K562 (cell line): ENCODE data around the gene TP73. TPM values are rescaled to one million over a fixed set of nuclear protein-coding genes. Genes with fewer than 3 reads are reported as not detected.

ENCODE experiments used
- ATAC-seq: fragments of 200-7000 bp; cut with Tn5 transposase; 3 replicates; pipeline ENCODE4 v1.9.1; 2020; ENCODE audit warnings: moderate library complexity
- BruUV-seq: library from RNA; stranded (reverse); fragments of 400-500 nt; replicated peaks from 2 replicates; lab custom pipeline; 2021; lab: Mats Ljungman, UMichigan
- CTCF ChIA-PET: fragments of 300-600 bp; formaldehyde crosslinking; extraction: SDS; loops from one replicate; lab custom pipeline; 2021; ENCODE audit warnings: low intra/inter-chr PET ratio; lab: Yijun Ruan, JAX
- POLR2A ChIA-PET: fragments of 300-600, 350-650 bp; sonication (Branson Sonifier 250); formaldehyde crosslinking; extraction: SDS; loops from one replicate; lab custom pipeline; 2021; ENCODE audit warnings: antibody characterized with exemption, inconsistent platforms; lab: Yijun Ruan, JAX
- DNase-seq, 4 experiments: peaks; one replicate each; pipeline versions ENCODE4 v3.0.0 to v3.0.0-alpha.2; 2011 to 2018; ENCODE audit warnings: low spot score in 3 of 4, mixed read lengths in 3 of 4; ENCODE audit errors: extremely low read depth in 1 of 4
- FAIRE-seq: peaks from 2 replicates; lab custom pipeline; 2011; peaks lifted over from hg19 to GRCh38; lab: Jason Lieb, UNC
- H2AFZ ChIP-seq: 2 replicates; pipeline ENCODE4 v1.6.0; 2011; ENCODE audit warnings: low read depth, low read length, control low read depth, inconsistent platforms
- H3K27ac ChIP-seq: fragments of 200-600 bp; 3 replicates; pipeline ENCODE4 v1.8.0; 2011; ENCODE audit warnings: low read depth, mild to moderate bottlenecking, control low read depth, inconsistent platforms, low read length, moderate library complexity, mixed read lengths; ENCODE audit errors: extremely low read depth
- H3K27me3 ChIP-seq, 2 experiments: fragments of 300-600 bp in 1 of 2; 2 replicates in 1 of 2; 3 replicates in 1 of 2; pipeline versions ENCODE4 v1.6.0 to v1.8.0; 2011; ENCODE audit warnings: inconsistent platforms in 2 of 2, low read length in 2 of 2, mild to moderate bottlenecking in 1 of 2, mixed read lengths in 1 of 2, moderate library complexity in 1 of 2; ENCODE audit not compliant: control insufficient read depth in 2 of 2, insufficient read depth in 2 of 2
- H3K36me3 ChIP-seq: fragments of 300-600 bp; 3 replicates; pipeline ENCODE4 v1.8.0; 2011; ENCODE audit warnings: mild to moderate bottlenecking, low read length, inconsistent platforms; ENCODE audit not compliant: control insufficient read depth, insufficient read depth
- H3K4me1 ChIP-seq, 2 experiments: fragments of 200-600 bp in 1 of 2; replicated peaks in 1 of 2; 2 replicates in 1 of 2; 3 replicates in 1 of 2; pipeline versions ENCODE4 v1.5.1 to v1.8.0; 2011; ENCODE audit warnings: inconsistent platforms in 2 of 2, low read length in 2 of 2, mild to moderate bottlenecking in 1 of 2, mixed read lengths in 1 of 2, moderate library complexity in 1 of 2; ENCODE audit not compliant: control insufficient read depth in 2 of 2, insufficient read depth in 2 of 2
- H3K4me2 ChIP-seq: 2 replicates; pipeline ENCODE4 v1.6.1; 2011; ENCODE audit warnings: low read length, control low read depth, inconsistent platforms, mixed read lengths; ENCODE audit not compliant: insufficient read depth
- H3K4me3 ChIP-seq: fragments of 200-600 bp; sonication (generic), shearing (Covaris generic); 2 replicates; pipeline ENCODE4 v1.5.1; 2016; ENCODE audit warnings: control low read depth, inconsistent platforms
- H3K79me2 ChIP-seq: fragments of 200-600 bp; 3 replicates; pipeline ENCODE4 v1.8.0; 2011; ENCODE audit warnings: low read length, inconsistent platforms; ENCODE audit not compliant: control insufficient read depth, insufficient read depth
- H3K9ac ChIP-seq, 2 experiments: 2 replicates each; pipeline versions ENCODE4 v1.6.0 to v1.6.1; 2011; ENCODE audit warnings: low read depth in 2 of 2, low read length in 2 of 2, control low read depth in 1 of 2, inconsistent platforms in 1 of 2, mild to moderate bottlenecking in 1 of 2, mixed read lengths in 1 of 2; ENCODE audit not compliant: insufficient read depth in 1 of 2
- H3K9me1 ChIP-seq: one replicate; pipeline ENCODE4 v1.6.0; 2011; ENCODE audit warnings: inconsistent platforms, mild to moderate bottlenecking, low read length, moderate library complexity; ENCODE audit not compliant: control insufficient read depth, insufficient read depth
- H3K9me3 ChIP-seq: replicated peaks from 2 replicates; pipeline ENCODE4 v1.5.1; 2011; ENCODE audit warnings: low read depth, low read length, inconsistent platforms; ENCODE audit not compliant: control insufficient read depth, insufficient read depth
- H4K20me1 ChIP-seq: replicated peaks from 2 replicates; pipeline ENCODE4 v1.6.1; 2011; ENCODE audit warnings: low read length, inconsistent platforms, mixed read lengths; ENCODE audit not compliant: control insufficient read depth, insufficient read depth
- HOXB6 ChIP-seq: fragments of 250-450 bp; sonication (Bioruptor Pico); IDR thresholded peaks from 2 replicates; pipeline ENCODE4 v1.5.1; 2022; ENCODE audit warnings: mild to moderate bottlenecking, borderline replicate concordance
- MAX ChIP-seq: sonication (generic); formaldehyde crosslinking; IDR thresholded peaks from 2 replicates; pipeline ENCODE4 v1.9.0; 2022; ENCODE audit warnings: mild to moderate bottlenecking, missing genetic modification reagents
- NCOA1 ChIP-seq: fragments of 450-650 bp; IDR thresholded peaks from 2 replicates; pipeline ENCODE4 v1.6.1; 2016; ENCODE audit warnings: low read depth
- ZNF239 ChIP-seq: fragments of 250-450 bp; sonication (Bioruptor Pico); IDR thresholded peaks from 2 replicates; pipeline ENCODE4 v1.4.0; 2020; ENCODE audit warnings: mild to moderate bottlenecking
- WGBS: fragments of 100-300 bp; shearing (Covaris generic); methylation state at CpG from one replicate; pipeline ENCODE4 v1.1.6; 2016; ENCODE audit warnings: low coverage, mixed read lengths; ENCODE audit not compliant: insufficient coverage; ENCODE audit errors: missing lambda C conversion rate; 5-methylcytosine and 5-hydroxymethylcytosine counted together
- in situ Hi-C: fragments of 300-500 bp; cut with MboI; formaldehyde crosslinking; loops from 4 replicates; pipeline ENCODE4 v1.15.0; 2018; ENCODE audit warnings: inconsistent platforms, mixed read lengths
- intact Hi-C: fragments of 100-400 bp; cut with micrococcal nuclease; formaldehyde crosslinking; loops from 2 replicates; pipeline ENCODE4 v1.14.2; 2022
- polyA plus RNA-seq, 8 experiments: library from polyadenylated mRNA; depleted of rRNA in 4 of 8; stranded (reverse) in 5 of 8; unstranded in 3 of 8; fragments of >200 nt; fragmentation: Nextera tagmentation in 2 of 8; fragmentation: Illumina TruSeq in 1 of 8; extraction: Ambion mirVana in 2 of 8; extraction: Trizol in 1 of 8; gene quantifications; 2 replicates each; pipeline versions ENCODE4 v1.2.1 to v1.2.3, GENCODE V29; 2011 to 2014; ENCODE audit warnings: inconsistent platforms in 1 of 8, missing spikeins in 1 of 8
- total RNA-seq, 7 experiments: library from RNA; depleted of rRNA in 6 of 7; stranded (reverse); fragments of >200 nt in 6 of 7; fragmentation: Illumina TruSeq in 2 of 7; extraction: Trizol in 2 of 7; gene quantifications; 2 replicates each; pipeline versions ENCODE4 v1.2.1 to v1.2.3, GENCODE V29; 2011 to 2021; ENCODE audit warnings: low replicate concordance in 1 of 7

The TP73 gene
- total and polyA plus RNA-seq, 9 of the 15 experiments (the other 6 are each of a cell fraction or from before 2014, with no cell fraction given), result 0.07 to 1.6 (median 0.40) TPM; not detected in 2

DNA sequence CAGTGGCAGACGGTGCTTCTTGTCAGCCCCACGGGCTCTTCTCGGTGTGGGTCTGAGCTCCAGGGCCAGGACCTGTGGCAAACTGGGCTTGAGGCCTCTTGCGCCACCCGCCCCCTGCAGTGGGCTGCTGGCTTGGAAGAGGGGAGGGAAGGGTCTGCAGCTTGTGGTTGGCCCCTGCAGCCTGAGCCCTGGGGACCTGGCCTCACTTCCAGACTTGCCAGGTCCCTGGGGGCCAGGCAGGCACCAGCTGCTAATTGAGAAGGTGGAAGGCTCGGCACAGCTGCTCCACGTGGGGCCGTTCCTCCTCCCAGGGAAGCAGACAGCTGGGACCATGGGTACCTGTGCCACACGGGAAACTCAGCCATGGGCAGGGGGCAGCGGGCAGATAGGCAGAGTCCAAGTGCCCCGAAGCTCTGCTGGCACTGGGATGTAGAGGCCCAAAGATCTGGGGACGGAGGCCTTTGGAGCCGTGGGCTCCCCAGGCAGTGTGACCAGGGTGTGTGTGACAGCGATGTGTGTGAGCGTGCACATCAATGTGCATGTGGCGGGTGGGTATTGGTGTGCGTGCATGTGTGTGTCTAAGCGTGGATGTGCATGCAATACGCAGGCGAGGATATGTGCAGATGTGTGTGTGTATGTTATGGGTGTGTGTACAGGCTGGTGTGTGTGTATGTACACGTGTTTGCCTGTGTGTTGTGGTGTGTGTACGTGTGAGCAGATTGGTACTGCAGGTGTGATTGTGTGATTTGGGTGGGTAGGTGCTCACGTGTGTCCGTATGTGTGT lies 39.3 kb downstream of the TP73 start:
- DNase-seq, result no peak
- BruUV-seq, result no TSS peak
- H3K4me2 ChIP-seq, result no peak overlapping the region
- H3K27ac ChIP-seq, result no peak overlapping the region
- 4% methylated on average over 24 of the region's 24 CpGs for WGBS
- H3K9me3 ChIP-seq, result 0 out of 2 replicates have a peak, but pooled peaks cover 2% of the 10 kb centered on the region
- no peaks in the 10 kb centered on the region for H3K36me3 ChIP-seq
- H3K79me2 ChIP-seq, result no peaks in the 10 kb centered on the region
- POLR2A ChIA-PET, result interaction anchor here (0.9 kb wide), 1 partner anchor 43 kb away, joined by 3 read pairs; no protein-coding TSS in a partner anchor
- in situ Hi-C loops (no loop called here), intact Hi-C loops (no loop called here)
- CTCF ChIA-PET, result no interaction called here
- peaks cover 5 to 64% of the 10 kb centered on the region in 2 experiments; a peak in 3 of 5 replicates for H3K4me1 ChIP-seq
- no peak overlapping the region for H2AFZ ChIP-seq
- no peak overlapping the region for H3K4me3 ChIP-seq
- H3K27me3 ChIP-seq, result peaks cover 37 to 74% of the 10 kb centered on the region in 2 experiments; a peak in 4 of 5 replicates
- no peaks in the 10 kb centered on the region for H3K9me1 ChIP-seq
- H3K9ac ChIP-seq, result peak overlapping the region in 1 of 2 experiments; percentile 32; a peak in 1 of 4 replicates
- TF ChIP-seq NCOA1 (no peak), MAX (peak; percentile 39; the same call in 1 of the 2 replicates), HOXB6 (CRISPR knock-in tag) (no peak), ZNF239 (CRISPR knock-in tag) (no peak)
- peaks cover 35% of the 10 kb centered on the region for H4K20me1 ChIP-seq
- FAIRE-seq, result no peak
- no peak for ATAC-seq
